IPS-NIHi7 (cell line): ENCODE results near the gene TTC23.

Experiments
- DNase-seq: peaks from one replicate; pipeline ENCODE4 v3.0.0; 2012; ENCODE audit warnings: mixed read lengths; ENCODE audit errors: extremely low spot score

The TTC23 gene

DNA sequence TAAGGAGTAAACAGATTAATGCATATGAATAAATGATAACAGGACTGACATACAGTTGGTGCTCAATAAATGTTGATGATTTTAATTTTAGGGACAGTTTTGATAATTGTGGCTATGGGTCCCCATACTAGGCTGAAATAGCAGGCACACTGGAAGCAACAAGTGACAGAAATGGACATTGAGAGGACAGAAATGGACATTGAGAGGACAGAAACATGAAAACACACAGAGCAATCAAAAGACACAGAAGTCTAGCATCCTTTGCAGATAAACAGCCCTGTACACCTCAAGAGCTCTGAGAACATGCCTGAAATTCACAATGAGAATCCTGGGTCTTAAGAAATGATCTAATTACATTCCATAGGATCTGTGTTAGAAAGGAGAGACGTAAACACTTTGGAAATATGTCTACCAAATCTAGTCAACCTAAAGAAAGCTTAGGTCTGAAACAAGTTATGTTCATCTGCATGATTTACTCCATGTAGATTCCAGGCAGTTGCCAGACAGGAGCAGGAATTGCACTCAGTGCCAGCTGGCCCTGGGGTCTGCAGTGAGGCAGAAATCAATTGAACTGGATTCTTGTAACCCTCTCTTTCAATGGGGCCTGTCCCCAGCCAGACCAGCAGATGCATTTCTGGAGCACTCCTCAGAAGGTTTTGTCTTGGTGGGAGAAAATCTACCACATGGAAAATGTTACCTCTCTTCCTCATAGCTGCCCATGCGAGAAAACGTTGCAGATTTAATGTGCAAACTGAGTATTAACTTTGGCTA is 84.2 kb downstream of the TTC23 start:
- no peak for DNase-seq

DNA sequence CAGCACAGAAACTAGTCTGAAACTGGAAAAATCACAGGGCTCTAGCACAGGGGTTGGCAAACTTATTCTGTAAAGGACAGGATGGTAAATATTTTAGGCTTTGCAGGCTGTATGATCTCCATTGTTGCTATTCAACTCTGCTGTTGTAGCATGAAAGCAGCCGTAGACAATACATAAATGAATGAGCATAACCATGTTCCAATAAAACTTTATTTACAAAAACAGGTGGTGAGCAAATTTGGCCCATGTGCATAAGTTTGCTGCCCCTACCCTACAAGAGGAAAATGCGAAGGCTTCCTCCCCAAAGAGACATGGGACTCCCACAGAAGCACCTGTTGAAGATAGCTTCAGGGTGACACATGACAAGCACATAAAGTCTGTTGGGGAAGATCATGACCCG is 85.3 kb downstream of the TTC23 start:
- DNase-seq, result no peak

DNA sequence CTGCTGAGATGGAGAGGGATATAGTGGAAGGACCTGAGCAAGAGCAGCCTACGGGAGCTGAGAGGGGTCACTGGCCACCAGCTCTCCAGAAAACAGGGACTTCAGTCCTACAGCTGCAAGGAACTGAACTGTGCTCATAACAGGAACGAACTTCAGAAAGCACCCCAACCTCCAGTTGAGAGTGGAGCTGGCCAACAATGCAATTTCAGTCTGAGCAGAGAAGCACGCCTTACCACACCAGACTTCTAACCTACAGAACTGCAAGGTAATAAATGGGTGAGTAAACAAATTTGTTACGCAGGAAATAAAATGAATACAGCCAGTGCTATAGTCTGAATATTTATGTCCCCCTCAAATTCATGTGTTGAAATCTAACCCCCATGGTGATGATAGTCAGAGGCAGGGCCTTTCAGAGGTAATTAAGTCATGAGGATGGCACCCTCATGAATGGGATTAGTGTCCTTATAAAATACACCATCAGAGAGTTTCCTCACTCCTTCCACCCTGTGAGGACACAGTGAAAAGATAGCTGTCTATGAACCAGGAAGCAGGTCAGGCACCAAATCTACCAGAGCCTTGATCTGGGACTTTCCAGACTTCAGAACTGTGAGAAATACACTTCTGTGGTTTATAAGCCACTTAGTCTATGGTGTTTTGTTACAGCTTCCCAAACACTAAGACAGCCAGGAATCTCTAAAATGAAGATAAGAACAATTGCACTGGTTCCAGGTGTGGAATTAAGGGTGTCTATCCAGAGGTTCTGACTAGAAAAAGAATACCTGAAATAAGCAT is 85.9 kb downstream of the TTC23 start:
- DNase-seq, result no peak

DNA sequence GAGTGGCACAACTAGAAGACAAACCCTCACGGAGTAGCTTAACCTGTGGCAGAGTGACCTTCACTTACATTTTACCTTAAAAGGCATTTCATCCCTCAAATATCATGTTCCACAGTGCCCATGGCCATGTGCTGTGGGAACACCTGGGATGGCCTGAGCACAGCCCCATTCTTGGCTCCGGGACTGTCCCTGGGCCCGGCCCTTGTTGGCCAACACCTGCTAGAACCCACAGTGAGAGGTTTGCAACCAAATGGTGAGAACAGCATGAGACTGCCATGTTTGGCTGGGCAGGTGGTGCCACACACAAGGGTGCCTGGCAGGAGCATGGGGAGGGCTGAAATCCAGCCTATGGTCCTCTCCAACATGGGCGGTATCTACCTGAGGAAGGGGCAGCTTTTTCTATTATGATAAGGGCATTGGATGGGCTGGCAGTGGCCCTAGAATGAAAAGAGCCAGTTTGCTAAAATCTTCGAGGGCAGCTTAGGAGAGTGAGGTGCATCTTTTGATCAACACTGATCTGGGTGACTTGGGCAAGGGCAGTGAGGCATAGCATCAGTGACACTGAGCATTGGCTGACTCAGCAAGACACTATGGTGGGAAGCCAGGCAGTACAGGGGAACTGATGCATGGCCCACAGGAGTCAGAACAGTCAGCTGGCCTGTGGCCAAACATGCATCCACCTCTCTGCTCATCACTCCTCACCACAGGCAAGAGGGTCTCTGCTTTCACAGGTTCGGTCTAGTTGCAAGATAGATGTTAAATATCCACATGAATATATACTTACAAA is 90.6 kb downstream of the TTC23 start:
- no peak for DNase-seq

DNA sequence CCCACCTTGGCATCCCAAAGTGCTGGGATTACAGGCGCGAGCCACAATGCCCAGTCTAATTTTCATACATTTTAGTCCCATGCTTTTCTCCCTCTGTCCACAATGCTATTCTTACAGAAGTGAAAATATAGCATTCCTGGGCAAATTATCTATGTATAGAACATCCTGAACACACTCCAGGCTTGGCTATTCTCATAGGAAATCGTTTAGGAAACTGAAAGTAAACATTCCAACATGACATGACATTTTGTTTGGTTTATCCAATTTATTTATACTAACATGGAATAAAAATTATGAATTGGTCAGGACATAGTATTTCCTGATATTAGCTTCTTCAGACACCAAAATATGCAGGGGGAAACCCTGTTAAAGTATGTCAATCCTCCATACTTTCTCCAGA is 91.9 kb downstream of the TTC23 start:
- DNase-seq, result no peak

DNA sequence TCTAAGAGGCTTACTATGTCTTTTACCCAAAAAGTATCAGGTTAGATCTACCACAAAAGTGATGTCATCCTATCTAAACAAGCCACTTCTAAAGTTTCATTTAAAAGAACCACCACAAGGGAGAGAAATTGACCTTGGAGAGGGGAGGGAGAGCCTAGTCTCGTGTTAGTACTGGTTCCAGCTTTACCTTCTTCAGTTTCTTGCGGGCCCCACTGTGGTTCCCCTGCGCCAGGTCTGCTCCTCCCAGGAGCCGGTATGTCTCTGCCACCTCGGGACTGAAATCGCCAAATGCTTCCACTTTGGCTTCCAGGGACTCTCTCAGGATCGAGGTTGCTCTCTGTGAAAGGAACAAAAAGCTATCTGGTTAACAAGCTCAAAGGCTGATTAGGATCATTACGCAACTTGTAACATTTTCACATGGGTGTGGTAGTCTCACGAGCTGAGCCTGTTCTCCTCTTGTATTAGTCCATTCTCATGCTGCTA is 93.4 kb downstream of the TTC23 start:
- DNase-seq, result no peak

DNA sequence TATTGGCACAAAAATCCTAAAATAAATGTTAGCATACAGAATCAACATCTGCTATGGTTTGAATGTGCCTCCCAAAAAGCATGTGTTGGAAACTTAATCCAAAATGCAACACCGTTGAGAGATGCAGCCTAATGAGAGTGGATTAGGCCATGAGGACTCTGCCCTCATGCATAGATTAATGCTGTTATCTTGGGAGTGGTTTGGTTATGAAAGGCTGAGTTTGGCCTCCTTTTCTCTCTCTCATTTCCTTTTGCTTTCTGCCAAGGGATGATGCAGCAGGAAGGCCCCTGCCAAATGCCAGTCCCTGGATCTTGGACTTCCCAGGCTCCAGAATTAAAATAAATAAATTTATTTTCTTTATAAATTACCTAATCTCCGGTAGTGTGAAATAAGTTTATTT is 95.1 kb downstream of the TTC23 start:
- no peak for DNase-seq

DNA sequence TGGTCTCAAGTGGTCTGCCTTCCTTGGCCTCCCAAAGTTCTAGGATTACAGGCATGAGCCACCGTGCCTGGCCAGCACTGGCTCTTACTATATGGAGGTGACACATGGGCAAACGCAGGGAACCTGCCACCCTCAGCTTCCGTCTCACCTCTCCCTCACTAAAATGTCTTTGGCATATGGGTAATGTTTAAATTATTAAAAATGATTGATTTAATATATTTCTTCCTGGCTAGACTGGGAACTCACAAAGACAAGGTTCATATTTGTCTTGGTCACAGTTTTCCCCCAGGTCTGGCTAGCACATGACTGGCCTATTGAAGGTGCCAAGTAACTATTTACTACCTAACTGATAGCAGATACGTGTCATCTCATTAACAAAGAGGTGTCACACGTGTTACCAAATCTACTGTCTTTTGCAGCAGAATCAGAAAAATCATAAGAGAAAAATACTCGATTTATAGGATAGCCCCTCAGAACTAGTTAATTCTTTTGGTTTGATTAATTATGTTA is 96.3 kb downstream of the TTC23 start:
- no peak for DNase-seq

DNA sequence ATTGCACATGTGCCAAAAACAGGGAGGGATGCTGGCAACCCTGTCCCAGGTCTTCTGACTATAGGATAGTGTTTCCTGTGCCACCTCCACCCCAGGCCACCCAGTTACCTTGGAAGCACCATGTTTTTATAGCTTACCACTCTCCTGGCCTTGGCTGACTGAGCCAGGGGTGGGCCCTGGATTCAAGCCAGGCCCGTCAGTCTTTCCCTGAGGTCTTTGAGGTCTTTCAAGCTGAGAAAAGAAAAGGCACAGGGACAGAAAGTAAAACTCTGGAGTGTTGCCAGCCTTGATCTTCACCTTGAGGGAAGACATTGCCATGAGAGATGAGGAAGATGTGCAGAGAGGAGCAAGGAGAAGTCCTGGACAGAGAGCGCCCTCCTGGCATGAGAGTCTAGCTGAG is 98.2 kb downstream of the TTC23 start:
- DNase-seq, result no peak

DNA sequence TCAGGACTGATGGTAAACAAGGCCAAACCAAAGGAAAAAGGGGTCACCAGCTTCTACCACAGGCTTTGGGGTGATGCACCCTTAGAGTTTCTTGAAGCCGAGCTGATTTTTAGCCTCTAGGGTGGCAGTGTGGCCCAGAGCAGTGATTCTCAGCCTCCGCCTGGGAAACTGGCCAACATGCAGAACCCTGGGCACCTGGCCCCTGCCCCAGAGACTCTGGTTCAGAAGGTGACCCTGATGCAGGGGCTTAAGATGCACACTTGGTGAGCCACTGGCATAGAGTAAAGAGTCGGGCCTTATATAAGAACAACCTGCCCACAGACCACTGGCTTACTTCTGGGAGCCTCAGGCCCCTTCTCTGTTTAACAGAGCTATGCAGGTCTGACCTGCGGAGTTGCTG is 100.0 kb downstream of the TTC23 start:
- DNase-seq, result no peak

DNA sequence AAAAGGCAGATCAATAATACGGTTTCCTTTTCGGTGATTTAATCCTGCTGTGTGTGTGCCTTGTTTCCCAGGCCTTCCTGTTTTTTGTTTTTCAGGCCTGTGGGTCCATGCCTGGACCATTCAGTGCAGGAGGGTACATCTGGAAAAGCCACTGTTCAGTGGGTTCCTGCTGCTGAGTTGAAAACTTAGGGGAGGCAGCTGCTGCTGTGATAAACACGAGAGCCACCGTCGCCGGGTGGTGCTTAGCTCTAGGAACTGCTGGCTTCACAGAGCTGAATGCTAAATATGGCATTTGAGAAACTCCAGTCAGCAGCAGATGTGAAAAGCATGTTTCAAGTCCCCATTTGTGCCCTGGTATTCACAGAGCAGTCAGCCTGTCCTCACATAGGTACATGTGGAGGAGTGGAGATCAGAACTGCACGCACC is 100.5 kb downstream of the TTC23 start:
- DNase-seq, result no peak

DNA sequence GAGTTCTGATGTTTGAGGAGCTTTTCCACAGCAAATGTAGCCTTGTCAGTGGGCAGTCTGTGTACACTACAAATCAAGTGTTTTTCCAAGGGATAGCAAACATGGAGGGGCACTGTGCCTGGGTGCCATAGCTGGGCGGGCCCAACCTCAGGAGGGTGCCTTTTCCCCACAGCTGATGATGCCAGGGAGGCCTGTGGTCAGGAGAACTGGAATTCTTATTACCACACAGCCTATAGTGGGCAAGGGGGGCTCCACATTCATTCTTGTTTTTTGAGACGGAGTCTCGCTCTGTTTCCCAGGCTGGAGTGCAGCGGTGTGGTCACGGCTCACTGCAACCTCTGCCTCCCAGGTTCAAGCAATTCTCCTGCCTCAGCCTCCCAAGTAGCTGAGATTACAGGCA is 102.7 kb downstream of the TTC23 start:
- no peak for DNase-seq

DNA sequence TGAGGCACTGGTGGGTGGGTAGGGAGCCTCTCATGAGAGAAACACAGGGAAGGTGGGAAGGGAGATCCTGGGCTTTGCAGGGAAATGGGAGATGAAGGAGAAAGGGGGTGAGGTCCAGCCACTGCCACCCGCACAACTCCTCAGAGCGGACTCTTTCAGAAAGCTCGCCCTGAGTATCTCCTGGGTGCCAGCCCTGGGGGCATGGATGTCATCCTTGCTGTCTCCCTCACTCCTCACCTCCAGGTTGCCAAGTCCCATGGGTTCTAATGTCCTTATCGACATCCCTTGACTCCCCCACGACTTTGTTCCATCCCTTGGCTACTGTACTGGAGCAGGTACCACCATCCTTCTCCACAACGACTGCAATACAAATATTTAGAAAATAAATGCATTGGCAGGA is 103.6 kb downstream of the TTC23 start:
- DNase-seq, result no peak

DNA sequence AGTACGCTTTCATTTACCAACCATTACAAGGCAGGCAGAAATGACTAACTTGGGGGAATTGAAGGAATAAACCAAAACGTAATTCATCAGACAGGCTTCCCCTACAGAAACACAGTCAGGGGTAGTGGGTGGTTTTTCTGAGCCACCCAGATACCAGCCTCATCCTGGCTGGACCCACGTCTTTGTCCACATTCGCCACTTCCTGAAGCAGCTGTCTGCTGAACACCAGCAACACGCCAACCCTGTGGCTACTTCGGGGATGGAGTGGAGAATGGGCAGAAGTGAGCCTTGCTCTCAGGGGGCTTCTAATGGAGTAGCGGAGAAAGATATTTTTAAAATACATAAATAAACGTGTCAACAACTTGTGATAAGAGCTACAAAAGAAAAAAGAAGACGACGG is 104.4 kb downstream of the TTC23 start:
- DNase-seq, result no peak

DNA sequence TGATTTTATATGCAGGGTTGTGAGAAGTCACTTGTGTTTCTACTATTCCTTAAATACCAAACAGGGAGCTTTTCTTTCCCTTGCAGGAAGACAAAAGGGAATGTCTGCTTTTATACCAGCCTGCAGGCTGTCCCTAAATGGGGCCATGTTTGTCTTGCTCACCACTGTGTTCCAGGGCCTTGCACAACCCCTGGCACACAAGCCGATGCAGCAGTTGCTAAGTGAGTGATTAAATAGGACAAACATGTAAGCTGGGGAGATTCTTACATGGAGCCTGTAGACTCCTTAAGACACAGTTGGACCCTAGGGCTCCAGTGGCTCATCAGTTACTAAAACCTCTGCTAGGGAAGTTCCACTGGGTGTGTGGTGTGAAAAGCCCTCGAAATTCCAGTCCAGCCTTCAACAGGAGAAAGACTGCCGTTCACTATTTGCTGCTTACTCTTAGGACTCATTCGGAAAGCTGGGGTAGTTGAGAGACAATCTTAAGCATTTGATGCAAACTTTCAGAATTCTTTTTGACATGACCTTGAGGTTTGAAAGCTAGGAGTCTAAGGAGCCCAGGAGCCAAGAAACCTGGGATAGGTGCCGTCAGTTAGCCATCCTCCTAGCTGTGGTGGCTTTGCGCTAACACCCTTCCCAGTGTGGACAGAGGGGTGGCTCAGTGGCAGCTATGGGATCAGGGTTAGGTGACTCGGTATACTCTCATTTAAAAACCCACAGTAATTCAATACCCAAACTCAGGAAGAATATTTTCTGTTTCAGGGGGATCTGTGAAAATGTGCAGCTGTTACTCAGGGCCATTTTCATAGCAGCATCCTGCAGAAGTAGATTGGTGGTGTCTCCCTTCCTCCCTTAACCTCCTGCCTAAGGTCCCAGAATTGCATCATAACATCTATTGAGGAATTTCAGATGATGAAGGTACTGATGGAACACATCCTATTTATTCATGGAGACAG is 105.4 kb downstream of the TTC23 start:
- DNase-seq, result no peak

DNA sequence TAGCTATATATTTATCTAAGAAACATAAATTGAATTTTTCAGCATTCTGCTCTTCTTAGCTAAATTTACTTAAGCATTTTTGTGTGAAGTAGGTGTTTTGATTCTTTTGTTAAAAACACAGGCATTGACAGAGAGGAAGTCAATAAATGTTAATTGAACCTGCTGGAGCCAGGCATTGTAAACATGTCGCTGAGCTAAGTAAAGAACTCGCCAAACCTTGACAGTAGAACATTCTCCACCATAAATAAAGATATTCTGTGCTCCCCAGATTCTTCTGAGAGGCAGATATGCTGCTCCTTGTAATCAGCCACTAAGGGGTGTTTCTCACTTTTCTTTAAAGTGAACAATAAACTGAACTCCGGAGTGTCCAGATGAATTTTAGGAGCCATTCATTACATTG is 106.1 kb downstream of the TTC23 start:
- DNase-seq, result no peak

DNA sequence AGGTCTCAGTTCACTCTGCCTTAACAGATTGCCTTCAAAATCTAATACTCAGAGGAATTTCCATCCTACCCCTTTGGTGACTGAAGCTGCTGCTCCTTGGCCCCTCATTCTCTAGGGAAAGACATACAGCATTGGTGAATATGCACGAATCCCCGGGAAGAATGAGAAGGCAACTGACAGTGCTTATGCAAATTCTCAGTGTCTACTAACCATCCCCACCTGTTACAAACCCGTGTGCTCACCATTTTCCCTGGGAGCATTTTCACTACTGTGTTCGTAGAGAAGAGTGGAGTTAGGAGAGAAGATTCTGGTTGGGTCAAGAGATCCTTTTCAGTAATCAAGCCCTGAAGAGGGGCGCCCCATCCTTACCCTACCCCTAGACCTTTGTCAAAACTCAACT is 106.8 kb downstream of the TTC23 start:
- DNase-seq, result no peak

DNA sequence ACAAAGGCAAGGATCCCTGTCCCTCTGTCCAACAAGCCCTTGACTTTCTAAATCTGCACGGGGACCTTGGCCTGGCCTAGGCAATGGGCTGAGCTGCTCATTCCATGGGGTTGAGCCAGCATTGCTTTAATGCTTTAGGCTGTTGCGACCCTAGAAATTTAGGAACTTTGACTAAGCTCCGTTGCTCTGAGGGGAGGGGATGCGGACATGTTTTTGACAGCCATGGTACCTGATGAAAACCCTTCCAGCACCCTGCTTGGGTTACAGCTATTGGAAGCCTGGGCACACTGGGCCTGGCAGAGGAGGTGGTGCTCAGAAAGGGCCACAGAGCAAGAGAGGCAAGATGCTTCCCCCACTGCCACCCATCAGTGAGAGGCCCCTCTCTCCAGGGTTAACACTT is 107.4 kb downstream of the TTC23 start:
- no peak for DNase-seq

DNA sequence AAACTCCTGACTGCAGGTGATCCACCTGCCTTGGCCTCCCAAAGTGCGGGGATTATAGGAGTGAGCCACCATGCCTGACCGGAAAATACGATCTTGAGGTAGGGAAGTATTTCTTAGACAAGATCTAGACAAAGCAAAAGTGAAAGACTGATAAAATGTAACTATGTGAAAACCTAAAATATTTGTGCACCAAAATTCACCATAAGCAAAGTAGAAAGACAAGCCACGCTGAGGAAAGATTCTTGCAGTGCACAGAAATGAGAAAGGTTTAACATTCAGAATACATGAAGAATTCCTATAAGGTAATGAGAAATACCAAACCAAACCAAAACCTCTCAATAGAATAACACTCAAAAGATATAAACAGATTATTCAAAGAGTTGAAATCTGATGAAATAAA is 108.8 kb downstream of the TTC23 start:
- DNase-seq, result no peak

DNA sequence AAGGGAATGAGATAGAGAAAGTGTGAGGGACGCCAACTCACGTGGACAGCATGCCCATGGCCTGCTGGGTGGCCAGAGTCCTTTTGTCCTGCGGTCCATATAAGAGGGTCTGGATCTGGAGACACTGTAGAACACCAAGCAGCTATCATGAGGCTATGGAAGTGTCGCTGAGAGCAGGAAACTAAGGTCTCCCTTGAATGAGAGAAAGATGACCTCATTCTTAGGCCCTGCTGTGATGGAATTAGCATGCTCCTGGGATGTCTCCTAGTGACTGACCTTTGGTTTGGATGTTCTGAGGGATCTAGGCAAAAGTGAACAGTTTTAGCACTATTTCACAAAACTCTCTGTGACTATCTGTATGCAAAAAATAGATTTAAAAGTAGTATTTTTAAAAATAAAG is 110.1 kb downstream of the TTC23 start:
- no peak for DNase-seq

DNA sequence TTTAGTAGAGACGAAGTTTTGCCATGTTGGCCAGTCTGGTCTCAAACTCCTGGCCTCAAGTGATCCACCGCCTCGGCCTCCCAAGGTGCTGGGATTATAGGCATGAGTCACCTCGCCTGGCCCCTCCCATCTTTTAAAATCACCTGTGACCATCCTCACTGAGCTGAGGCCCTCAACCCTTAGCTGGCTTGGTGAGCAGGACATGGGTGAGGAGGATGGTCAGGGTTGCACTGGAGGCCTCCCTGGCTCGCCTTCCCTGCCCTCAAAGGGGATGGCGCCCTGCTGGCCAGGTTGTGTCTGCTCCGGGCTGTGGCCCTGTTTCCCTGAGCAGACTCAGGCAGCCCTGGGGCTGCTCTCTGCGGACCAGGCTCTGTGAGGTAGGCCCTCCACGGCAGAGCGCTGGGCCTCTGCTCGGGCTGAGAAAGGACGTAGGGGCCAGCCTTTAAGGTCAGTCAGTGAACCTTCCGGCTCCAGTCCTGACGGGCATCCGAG is 110.8 kb downstream of the TTC23 start:
- DNase-seq, result no peak
